GM21528 (cell line): ENCODE data around the gene VPS13D.

Experiments used
- ATAC-seq: cut with Tn5 transposase; IDR thresholded peaks from one replicate; pipeline ENCODE4 v1.9.1; 2021; ENCODE audit warnings: mild to moderate bottlenecking, moderate library complexity; ENCODE audit not compliant: unreplicated experiment, low FRiP score

The VPS13D gene

DNA sequence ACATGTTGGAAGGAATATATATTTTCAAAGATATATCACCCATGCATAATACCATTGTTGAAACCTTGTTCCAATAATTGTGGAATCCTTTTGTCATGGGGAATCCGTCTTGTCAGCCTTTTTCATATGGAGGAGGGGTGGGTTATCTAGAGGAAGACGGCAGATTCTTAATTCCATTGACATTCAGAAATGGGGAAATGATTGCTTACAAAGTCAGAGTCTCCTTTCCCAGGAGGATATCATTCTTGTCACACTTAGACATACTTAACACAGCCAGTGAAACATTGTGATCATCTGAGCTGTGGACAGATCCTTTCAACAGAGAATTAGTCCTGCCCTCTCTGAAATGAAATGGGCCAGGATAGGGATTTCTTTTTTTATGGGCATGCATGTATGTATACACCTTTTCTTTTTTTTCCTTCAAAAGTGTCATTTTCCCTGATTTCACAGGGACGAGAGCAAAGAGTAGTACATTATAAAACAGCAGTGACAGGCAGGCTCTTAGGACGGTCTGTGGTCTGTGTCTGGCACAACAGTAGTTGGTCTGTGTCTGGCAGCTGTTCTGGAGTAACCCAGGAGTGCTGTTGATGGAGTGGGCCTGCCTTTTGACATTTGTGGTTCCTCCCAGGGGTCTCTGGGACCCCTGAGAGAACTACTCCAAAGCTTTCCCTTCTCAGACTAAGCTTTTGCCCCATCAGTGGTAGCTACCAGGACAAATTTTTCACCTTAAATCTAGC, 50.1 kb downstream of the VPS13D start:
- ATAC-seq = no peak

DNA sequence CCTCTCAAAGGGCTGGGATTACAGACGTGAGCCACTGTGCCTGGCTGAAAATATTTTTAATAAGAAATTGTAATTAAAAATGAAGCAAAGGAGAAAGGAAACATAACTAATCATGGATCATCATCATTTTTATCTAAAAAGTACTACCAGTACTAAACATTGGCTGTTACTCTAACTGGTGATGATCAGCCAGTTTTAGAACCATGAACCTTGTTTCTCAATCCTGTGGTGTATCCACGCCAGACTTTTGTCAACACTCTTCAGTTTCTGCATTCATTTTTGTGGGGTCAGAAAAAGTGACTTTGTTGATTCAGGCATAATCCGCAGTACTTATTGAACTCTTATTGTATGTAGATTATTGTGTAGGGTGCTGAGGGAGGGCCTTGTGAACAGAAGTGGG, 52.3 kb downstream of the VPS13D start:
- ATAC-seq = no peak

GRCh38 chr1:12284486-12284885, 54.7 kb downstream of the VPS13D start:
- ATAC-seq = no peak

DNA sequence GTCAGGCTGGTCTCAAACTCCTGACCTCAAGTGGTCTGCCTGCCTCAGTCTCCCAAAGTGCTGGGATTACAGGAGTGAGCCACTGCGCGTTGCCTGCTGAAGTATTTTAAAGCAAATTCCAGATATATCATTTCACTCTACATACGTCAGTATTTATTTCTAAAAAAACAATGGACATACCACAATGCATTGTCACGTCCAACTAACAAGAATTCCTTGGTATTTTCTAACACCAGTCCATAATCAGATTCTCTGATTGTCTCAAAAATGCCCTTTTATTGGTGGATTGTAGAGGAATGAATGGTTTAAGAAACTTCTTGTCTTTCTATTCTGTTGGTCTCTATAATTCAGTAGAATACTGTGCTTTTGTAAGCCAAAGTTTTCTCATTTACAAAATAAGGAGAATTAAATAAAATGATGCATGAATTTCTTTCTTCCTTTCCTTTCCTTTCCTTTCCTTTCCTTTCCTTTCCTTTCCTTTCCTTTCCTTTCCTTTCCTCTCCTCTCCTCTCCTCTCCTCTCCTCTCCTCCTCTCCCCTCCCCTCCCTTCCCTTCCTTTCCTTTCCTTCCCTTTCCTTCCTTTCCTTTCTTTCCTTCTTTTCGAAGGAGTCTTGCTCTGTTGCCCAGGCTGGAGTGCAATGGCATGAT, 55.8 kb downstream of the VPS13D start:
- no peak for ATAC-seq

DNA sequence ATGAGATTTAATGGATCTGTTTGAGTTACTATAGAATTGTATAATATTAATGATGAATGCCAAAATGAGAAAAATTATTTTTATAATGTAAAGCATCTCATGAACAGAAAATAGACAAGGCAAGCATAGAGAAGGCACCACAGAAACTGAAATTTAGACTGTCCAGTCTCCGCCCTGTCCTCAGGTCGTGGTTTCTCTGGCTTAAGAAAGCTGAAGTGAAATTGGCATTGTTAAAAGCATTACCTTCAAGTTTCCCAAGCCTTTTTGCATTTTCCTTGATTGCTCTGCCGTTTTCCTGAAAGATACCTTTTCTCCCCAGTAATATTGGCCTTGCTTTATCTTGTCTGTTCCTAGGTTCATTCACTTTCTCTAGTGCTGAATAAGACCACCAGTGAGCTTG, 58.0 kb downstream of the VPS13D start:
- ATAC-seq = no peak

GRCh38 chr1:12290828-12291227, 61.0 kb downstream of the VPS13D start:
- no peak for ATAC-seq

GRCh38 chr1:12293416-12293815, 63.6 kb downstream of the VPS13D start:
- no peak for ATAC-seq

GRCh38 chr1:12294076-12294475, 64.2 kb downstream of the VPS13D start:
- no peak for ATAC-seq

- ATAC-seq = no peak
Measured at GRCh38 chr1:12296016-12296415, 66.2 kb downstream of the VPS13D start.

- ATAC-seq = peak; percentile 74
Measured at GRCh38 chr1:12296623-12297022, 66.8 kb downstream of the VPS13D start.

- ATAC-seq = no peak
Measured at GRCh38 chr1:12300706-12301105, 70.9 kb downstream of the VPS13D start.

- no peak for ATAC-seq
Measured at GRCh38 chr1:12301518-12302237, 71.8 kb downstream of the VPS13D start.

DNA sequence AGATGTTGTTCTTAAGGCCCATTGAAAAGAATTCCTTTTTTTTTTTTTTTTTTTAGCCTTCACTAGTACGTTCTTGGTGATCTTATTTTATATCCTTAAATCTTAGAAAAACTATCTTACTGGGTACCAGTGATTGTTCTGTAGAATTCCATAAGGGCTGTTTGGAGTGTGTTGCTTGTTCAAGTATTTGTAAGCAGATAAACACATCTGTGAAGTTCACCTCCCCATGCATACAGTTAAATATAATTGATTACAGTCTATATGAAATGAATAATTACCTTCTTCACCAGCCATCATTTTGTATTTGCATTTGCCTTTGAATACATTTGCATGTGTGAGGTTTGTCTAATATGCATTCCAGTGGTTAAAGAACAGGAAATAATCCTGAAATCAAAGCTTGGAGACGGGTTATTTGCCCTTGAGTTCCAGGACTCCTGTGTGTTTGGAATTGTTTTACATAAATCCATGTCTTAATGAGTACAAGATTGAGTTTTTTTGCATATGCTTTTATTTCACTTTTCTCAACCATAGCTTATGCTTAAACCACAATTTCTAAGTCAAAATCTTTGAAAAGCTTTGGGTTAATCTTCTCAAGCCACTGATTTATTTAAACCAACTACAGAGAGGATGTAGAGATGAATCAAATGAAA, 73.1 kb downstream of the VPS13D start:
- ATAC-seq = no peak

- no peak for ATAC-seq
Measured at GRCh38 chr1:12305377-12305776, 75.5 kb downstream of the VPS13D start.

DNA sequence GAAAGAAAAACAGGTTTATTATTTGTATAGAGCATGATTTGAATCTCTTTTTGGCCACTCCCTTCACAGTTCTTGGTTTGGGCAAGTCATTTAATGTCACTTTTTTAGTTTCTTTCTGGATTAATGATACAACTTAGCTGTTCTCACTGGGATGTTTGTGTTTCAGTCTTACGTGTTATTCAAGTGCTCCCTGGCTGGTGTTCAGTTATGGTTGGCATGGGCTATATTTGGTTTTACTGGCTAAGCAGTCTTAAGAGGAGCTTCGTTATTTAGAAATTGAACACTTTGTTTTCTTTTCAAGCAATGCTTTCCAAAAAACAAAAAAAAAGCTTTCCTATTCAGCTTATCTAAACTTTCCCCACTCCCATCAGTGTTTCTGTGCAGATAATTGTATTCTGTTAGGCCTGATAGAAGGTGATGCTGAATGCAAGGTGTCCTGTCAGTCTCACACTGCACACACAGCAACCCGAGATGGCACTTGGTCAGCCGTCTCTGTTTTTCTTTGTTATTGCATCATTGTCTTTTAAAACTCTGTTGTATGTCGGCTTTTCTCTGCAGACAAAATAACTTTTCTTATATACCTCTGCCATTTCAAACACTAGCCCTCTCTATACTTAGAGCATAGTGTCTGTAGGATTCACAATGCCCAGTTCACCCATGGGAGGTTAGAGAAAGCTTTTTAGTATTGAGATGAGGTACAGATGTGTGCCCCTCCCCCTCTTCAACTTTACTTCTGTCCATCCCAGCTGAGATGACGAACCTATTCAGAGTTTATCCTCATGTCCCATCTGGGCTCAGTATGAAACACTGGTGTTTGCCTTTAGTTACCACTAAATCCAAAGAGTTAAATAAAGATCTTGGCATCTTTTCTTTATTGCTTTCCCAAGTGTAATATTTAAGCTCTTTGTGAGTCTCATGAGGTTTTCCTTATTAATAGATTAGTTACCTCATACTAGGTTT, 80.2 kb downstream of the VPS13D start:
- no peak for ATAC-seq

DNA sequence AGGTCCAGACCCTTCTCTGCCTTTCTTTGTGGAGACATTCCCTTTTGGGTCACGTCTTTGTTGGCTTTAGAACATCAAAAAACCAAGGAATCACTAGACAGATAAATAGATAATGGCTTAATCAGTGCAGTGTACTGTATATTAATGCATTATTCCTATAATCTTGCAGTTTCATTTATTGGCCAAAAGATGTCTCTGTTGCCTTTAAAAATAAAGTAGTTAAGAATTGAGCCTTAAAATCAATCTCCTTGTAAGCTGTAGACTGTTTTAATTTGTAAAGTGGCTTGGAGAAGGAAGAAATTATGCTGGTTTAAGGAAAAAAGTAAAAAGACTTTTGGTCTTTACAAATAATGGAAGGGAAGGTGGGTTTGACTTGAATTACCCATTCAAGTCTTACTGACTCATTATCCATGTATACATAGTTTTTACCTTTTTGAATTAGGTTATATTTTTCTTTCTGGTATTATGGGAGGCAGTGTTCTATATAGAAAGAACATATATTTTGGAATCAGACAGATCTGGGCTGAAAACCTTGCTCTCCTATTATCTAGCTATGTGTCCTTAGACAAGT, 84.6 kb downstream of the VPS13D start:
- ATAC-seq = no peak

- ATAC-seq = no peak
Measured at GRCh38 chr1:12315146-12315545, 85.3 kb downstream of the VPS13D start.

- no peak for ATAC-seq
Measured at GRCh38 chr1:12316331-12316730, 86.5 kb downstream of the VPS13D start.

GRCh38 chr1:12320486-12320885, 90.7 kb downstream of the VPS13D start:
- ATAC-seq = no peak

DNA sequence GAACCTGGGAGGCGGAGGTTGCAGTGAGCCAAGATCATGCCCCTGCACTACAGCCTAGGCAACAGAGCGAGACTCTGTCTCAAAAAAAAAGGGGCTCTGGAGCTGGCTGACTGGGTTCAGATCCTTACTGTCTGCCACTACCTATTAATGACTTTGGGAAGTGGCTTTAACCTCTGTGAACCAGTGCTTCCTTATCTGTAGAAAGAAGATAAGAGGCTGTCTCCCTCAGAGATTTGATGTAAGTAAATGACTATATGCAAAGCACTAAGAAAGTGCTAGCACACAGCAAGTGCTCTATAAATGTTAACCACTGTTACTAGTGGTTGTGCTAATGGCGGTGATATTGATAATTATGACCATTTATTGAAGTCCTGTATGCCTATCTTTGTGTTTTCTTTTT, 94.6 kb downstream of the VPS13D start:
- ATAC-seq = no peak
